Measurements from ENCODE around the gene F12. TPM values are rescaled to one million over a fixed set of nuclear protein-coding genes. Genes with fewer than 3 reads are reported as not detected.

Gene F12
- total RNA-seq, 4 donors from 2014 or later = 0.59 to 4.5 TPM; not detected in 2

- Histone ChIP-seq H3K36me3 (peaks cover 0 to 97% (median 34%) of the 10 kb centered on the region in 3 donors), H3K4me3 (no peak overlapping the region), H3K27ac (no peak overlapping the region), H3K9me3 (no peaks in the 10 kb centered on the region), H3K4me1 (peaks cover 0 to 6% (median 0%) of the 10 kb centered on the region in 4 donors), H3K27me3 (no peaks in the 10 kb centered on the region)
- WGBS, 2 donors = 64 to 78% methylated on average over 4 of the region's 4 CpGs
- TF ChIP-seq EP300 (IDR thresholded peaks at IDR 0.05) (no peak), CTCF (IDR thresholded peaks at IDR 0.05) (no peak)
- no peak for DNase-seq (ENCODE audit: low spot score in 2 of 2)
Measured at GRCh38 chr5:177437623-177438022, 28.3 kb upstream of the F12 start.

- Histone ChIP-seq H3K36me3 (peaks cover 0 to 97% (median 40%) of the 10 kb centered on the region in 3 donors), H3K27ac (no peak overlapping the region), H3K9me3 (no peaks in the 10 kb centered on the region), H3K4me3 (no peak overlapping the region), H3K27me3 (no peaks in the 10 kb centered on the region), H3K4me1 (peaks cover 0 to 16% (median 10%) of the 10 kb centered on the region in 4 donors)
- no peak for DNase-seq (ENCODE audit: low spot score in 2 of 2)
- TF ChIP-seq EP300 (IDR thresholded peaks at IDR 0.05) (no peak), POLR2A (IDR thresholded peaks at IDR 0.05) (no peak), CTCF (IDR thresholded peaks at IDR 0.05) (no peak)
- whole genome bisulfite sequencing, 2 donors = 90 to 91% methylated on average over 28 to 37 of the region's 37 CpGs
Measured at GRCh38 chr5:177435847-177436536, 26.6 kb upstream of the F12 start.

GRCh38 chr5:177434942-177435738 is 25.8 kb upstream of the F12 start:
- 90 to 91% methylated on average over 17 to 18 of the region's 20 CpGs for WGBS, 2 donors
- TF ChIP-seq CTCF (IDR thresholded peaks at IDR 0.05) (no peak), POLR2A (IDR thresholded peaks at IDR 0.05) (no peak), EP300 (IDR thresholded peaks at IDR 0.05) (no peak)
- no peak overlapping the region for H3K4me3 ChIP-seq
- no peaks in the 10 kb centered on the region for H3K9me3 ChIP-seq
- DNase-seq (ENCODE audit: low spot score in 2 of 2) = no peak
- peaks cover 0 to 22% (median 13%) of the 10 kb centered on the region in 4 donors for H3K4me1 ChIP-seq
- H3K27me3 ChIP-seq = no peaks in the 10 kb centered on the region
- peaks cover 0 to 97% (median 40%) of the 10 kb centered on the region in 3 donors for H3K36me3 ChIP-seq
- no peak overlapping the region for H3K27ac ChIP-seq

GRCh38 chr5:177434437-177434836 is 25.1 kb upstream of the F12 start:
- whole genome bisulfite sequencing, 2 donors = 88 to 91% methylated on average over 3 to 5 of the region's 8 CpGs
- Histone ChIP-seq H3K36me3 (peaks cover 0 to 93% (median 40%) of the 10 kb centered on the region in 3 donors), H3K4me1 (peaks cover 0 to 27% (median 18%) of the 10 kb centered on the region in 4 donors), H3K4me3 (no peak overlapping the region), H3K27me3 (no peaks in the 10 kb centered on the region), H3K9me3 (no peaks in the 10 kb centered on the region), H3K27ac (no peak overlapping the region)
- TF ChIP-seq EP300 (IDR thresholded peaks at IDR 0.05) (no peak), POLR2A (IDR thresholded peaks at IDR 0.05) (no peak), CTCF (IDR thresholded peaks at IDR 0.05) (no peak)
- no peak for DNase-seq (ENCODE audit: low spot score in 2 of 2)
